GM21619 (cell line): ENCODE results near the gene PTMS.

Experiments
- ATAC-seq: cut with Tn5 transposase; IDR thresholded peaks from one replicate; pipeline ENCODE4 v1.9.1; 2021; ENCODE audit not compliant: unreplicated experiment

The PTMS gene

GRCh38 chr12:6752167-6752920 lies 13.8 kb upstream of the PTMS start:
- ATAC-seq: no peak

- peak; percentile 90 for ATAC-seq
Measured at GRCh38 chr12:6752921-6753771, 13.0 kb upstream of the PTMS start, which contains the start of gene MLF2. MLF2 (minus strand) TSS chr12:6753141; CDS start chr12:6752334, 807 bp downstream.

GRCh38 chr12:6753772-6754356 lies 12.3 kb upstream of the PTMS start:
- no peak for ATAC-seq

GRCh38 chr12:6754411-6754810 lies 11.8 kb upstream of the PTMS start:
- ATAC-seq: no peak

- no peak for ATAC-seq
Measured at GRCh38 chr12:6757028-6757690, 9.0 kb upstream of the PTMS start.

- ATAC-seq: no peak
Measured at GRCh38 chr12:6758506-6759095, 7.6 kb upstream of the PTMS start.

- no peak for ATAC-seq
Measured at GRCh38 chr12:6759741-6760140, 6.4 kb upstream of the PTMS start.

- ATAC-seq: no peak
Measured at GRCh38 chr12:6763380-6763779, 2.8 kb upstream of the PTMS start.

GRCh38 chr12:6764011-6764828 lies 1.9 kb upstream of the PTMS start:
- peak; percentile 70 for ATAC-seq

- ATAC-seq: no peak
Measured at GRCh38 chr12:6765048-6765633, 1.0 kb upstream of the PTMS start.

- peak; percentile 45 for ATAC-seq
Measured at GRCh38 chr12:6766651-6767349, 637 bp downstream of the PTMS start.

- no peak for ATAC-seq
Measured at GRCh38 chr12:6767353-6768319, 1.5 kb downstream of the PTMS start.

- ATAC-seq: no peak
Measured at GRCh38 chr12:6768437-6768914, 2.3 kb downstream of the PTMS start.

- no peak for ATAC-seq
Measured at GRCh38 chr12:6768990-6769389, 2.8 kb downstream of the PTMS start.

- ATAC-seq: no peak
Measured at GRCh38 chr12:6769666-6770065, 3.5 kb downstream of the PTMS start.

- no peak for ATAC-seq
Measured at GRCh38 chr12:6770094-6770493, 3.9 kb downstream of the PTMS start.

- ATAC-seq: no peak
Measured at GRCh38 chr12:6770600-6770999, 4.4 kb downstream of the PTMS start.

GRCh38 chr12:6771091-6771495 lies 4.9 kb downstream of the PTMS start:
- ATAC-seq: no peak
